Frontal cortex (tissue), 4 donors: ENCODE measurements around the gene MYO15B. TPM values are rescaled to one million over a fixed set of nuclear protein-coding genes. Genes with fewer than 3 reads are reported as not detected.
"Not testable (repeated sequence)": the region's sequence is repeated elsewhere in the genome, so short reads cannot be mapped to it uniquely, and the experiment has no call there.

ENCODE experiments used
- DNase-seq, 2 donors: peaks; one replicate each; pipeline ENCODE4 v3.0.0; 2012; ENCODE audit warnings: low spot score in 2 of 2
- FAIRE-seq: peaks from 2 replicates; lab custom pipeline; 2012; peaks lifted over from hg19 to GRCh38; lab: Jason Lieb, UNC
- total RNA-seq: library from RNA; depleted of rRNA; stranded (reverse); fragments of >200 nt; gene quantifications from one replicate; pipeline ENCODE4 v1.2.3, GENCODE V29; 2014
- donor health status: control.
- donor health status: control.
- donor health status: control.

Gene MYO15B
- total RNA-seq, 1 donor from 2014 or later, result 19.6 TPM

- no peak for DNase-seq
- FAIRE-seq, result no peak
These were observed 13.6 kb upstream of the MYO15B start for GRCh38 chr17:75573994-75574393.

GRCh38 chr17:75574404-75575036, 13.1 kb upstream of the MYO15B start:
- FAIRE-seq (no peak), DNase-seq (no peak)

GRCh38 chr17:75575197-75575596, 12.4 kb upstream of the MYO15B start:
- no peak for FAIRE-seq
- no peak for DNase-seq

GRCh38 chr17:75575728-75576127, 11.9 kb upstream of the MYO15B start:
- FAIRE-seq, result no peak
- DNase-seq, result no peak

- DNase-seq, result no peak
- no peak for FAIRE-seq
These were observed 10.9 kb upstream of the MYO15B start for GRCh38 chr17:75576661-75577060.

GRCh38 chr17:75581121-75581725, 6.4 kb upstream of the MYO15B start:
- not testable (repeated sequence) for FAIRE-seq, DNase-seq

GRCh38 chr17:75583197-75583596, 4.4 kb upstream of the MYO15B start:
- not testable (repeated sequence) for FAIRE-seq

GRCh38 chr17:75584849-75585175, 2.8 kb upstream of the MYO15B start:
- no peak for DNase-seq
- FAIRE-seq, result no peak

More at GRCh38 chr17:75583197-75583596, 4.4 kb upstream of the MYO15B start:
- not testable (repeated sequence) for DNase-seq

GRCh38 chr17:75588596-75589011, 1.0 kb downstream of the MYO15B start:
- FAIRE-seq, result no peak
- no peak for DNase-seq

GRCh38 chr17:75589012-75589918, 1.7 kb downstream of the MYO15B start:
- DNase-seq (peak; percentile 100), FAIRE-seq (no peak)

GRCh38 chr17:75589919-75590303, 2.3 kb downstream of the MYO15B start:
- DNase-seq (no peak), FAIRE-seq (no peak)

GRCh38 chr17:75590314-75590761, 2.7 kb downstream of the MYO15B start:
- no peak for DNase-seq
- no peak for FAIRE-seq

GRCh38 chr17:75590849-75591721, 3.5 kb downstream of the MYO15B start:
- FAIRE-seq, result no peak
- no peak for DNase-seq

- no peak for DNase-seq
- no peak for FAIRE-seq
These were observed 4.2 kb downstream of the MYO15B start for GRCh38 chr17:75591722-75592302.

- DNase-seq, result no peak
- no peak for FAIRE-seq
These were observed 4.9 kb downstream of the MYO15B start for GRCh38 chr17:75592348-75593020.

- FAIRE-seq, DNase-seq: not testable (repeated sequence)
These were observed 5.8 kb downstream of the MYO15B start for GRCh38 chr17:75593430-75593829.

- no peak for FAIRE-seq
- DNase-seq, result no peak
These were observed 7.1 kb downstream of the MYO15B start for GRCh38 chr17:75594499-75595283.

- no peak for DNase-seq
- no peak for FAIRE-seq
These were observed 7.8 kb downstream of the MYO15B start for GRCh38 chr17:75595284-75595919.
